ENCODE data around the gene EPHB1.

The EPHB1 gene

DNA sequence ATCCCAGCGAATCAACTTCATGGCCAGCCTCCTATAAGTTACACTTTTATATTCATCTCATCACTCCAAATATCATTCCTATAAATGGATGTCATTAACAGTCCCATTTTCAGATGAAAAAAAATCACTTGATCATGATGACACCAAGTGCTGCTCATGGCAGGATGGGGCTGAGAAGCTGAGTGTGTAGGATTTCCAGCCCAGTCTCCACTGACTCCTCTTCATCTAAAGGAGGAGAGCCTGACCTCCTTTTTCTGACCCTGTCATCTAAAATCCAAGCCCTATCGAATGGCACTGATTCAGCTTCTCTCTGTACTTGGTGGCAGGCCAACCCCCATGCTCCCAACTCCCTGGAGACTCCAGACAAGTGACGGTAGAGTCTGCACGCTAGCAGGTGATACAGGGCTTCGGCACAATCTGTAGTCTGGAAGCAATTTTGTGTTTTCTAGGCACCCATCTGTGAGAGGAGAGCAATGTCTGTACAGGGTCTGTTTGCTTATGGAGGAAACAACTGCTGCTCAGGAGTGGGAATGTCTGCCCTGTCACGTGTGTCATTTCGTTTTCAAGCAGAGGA lies 103.2 kb downstream of the EPHB1 start:
- peaks cover 15% of the 10 kb centered on the region for H3K27me3 Mint-ChIP-seq (ENCODE audit: low read depth)
- no peak for DNase-seq (ENCODE audit: low spot score)
- no peaks in the 10 kb centered on the region for H3K9me3 Mint-ChIP-seq
- H3K4me3 Mint-ChIP-seq: no peak overlapping the region
- no peak overlapping the region for H3K27ac Mint-ChIP-seq
- no peaks in the 10 kb centered on the region for H3K4me1 Mint-ChIP-seq (ENCODE audit: low read depth)
- H3K36me3 Mint-ChIP-seq (ENCODE audit: low read depth): no peaks in the 10 kb centered on the region

DNA sequence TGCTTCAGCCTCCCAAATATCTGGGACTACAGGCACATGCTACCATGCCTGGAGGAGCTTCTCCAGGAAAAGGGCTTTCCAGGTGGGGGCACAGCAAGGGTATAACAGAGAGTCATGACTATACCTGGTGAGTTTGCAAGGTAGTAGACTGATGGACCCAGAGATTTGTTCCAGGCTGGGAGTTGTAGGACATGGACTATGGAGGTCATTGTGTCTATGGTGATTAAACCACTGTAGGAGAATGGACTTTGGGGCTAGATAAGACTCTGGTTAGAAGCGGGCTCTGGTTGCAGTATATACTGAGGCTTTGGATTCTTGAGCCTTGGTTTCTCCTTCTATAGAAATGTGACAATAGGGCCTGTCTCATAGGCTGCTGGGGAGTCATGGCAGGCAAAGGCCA lies 104.7 kb downstream of the EPHB1 start:
- no peaks in the 10 kb centered on the region for H3K36me3 Mint-ChIP-seq (ENCODE audit: low read depth)
- no peak for DNase-seq (ENCODE audit: low spot score)
- no peak overlapping the region for H3K27ac Mint-ChIP-seq
- H3K9me3 Mint-ChIP-seq: no peaks in the 10 kb centered on the region
- no peak overlapping the region for H3K4me3 Mint-ChIP-seq
- H3K4me1 Mint-ChIP-seq (ENCODE audit: low read depth): peaks cover 8% of the 10 kb centered on the region
- peaks cover 19% of the 10 kb centered on the region for H3K27me3 Mint-ChIP-seq (ENCODE audit: low read depth)

DNA sequence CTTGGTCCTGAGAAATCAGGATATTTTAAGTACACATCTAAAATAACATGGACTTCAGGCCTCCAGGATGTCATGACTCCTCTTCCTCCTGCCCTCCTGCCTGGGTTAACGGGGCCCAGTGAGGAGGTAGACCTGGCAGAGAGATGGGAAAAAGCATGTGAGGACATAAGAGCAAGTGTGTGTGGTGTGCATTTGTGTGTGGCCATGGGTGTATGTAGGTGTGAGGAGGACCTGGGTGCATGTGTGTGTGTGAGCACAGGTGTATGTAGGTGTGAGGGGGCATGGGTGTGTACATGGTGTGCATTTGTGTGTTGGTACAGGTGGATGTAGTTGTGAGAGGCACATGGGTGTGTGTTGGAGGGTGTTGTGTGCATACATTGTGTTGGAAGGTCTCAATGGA lies 105.4 kb downstream of the EPHB1 start:
- Mint-ChIP-seq H3K27ac (no peak overlapping the region), H3K4me3 (no peak overlapping the region), H3K36me3 (ENCODE audit: low read depth) (no peaks in the 10 kb centered on the region), H3K9me3 (no peaks in the 10 kb centered on the region), H3K4me1 (ENCODE audit: low read depth) (peaks cover 8% of the 10 kb centered on the region), H3K27me3 (ENCODE audit: low read depth) (peaks cover 18% of the 10 kb centered on the region)
- DNase-seq (ENCODE audit: low spot score): no peak

DNA sequence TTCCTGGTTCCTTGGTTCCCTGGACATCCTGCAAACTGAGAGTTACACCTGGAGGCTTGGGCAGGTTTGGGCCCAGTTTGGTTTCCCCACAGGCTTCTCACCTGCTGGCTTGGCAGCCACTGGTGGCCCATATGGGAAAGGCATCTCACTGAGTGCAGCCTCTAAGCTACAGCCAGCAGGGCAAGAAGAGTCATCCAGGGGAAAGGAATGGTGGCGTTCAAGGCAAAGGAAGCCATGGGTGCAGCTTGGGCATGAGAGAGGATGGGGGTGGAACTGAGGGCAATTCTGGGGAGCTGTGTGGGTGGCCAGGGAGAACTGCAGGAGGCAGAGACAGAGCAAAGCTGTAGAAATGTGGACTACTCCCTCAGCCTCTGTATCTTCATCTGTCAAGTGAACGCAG lies 106.4 kb downstream of the EPHB1 start:
- Mint-ChIP-seq H3K36me3 (ENCODE audit: low read depth) (no peaks in the 10 kb centered on the region), H3K9me3 (no peaks in the 10 kb centered on the region), H3K4me1 (ENCODE audit: low read depth) (peaks cover 8% of the 10 kb centered on the region), H3K27ac (no peak overlapping the region), H3K4me3 (no peak overlapping the region), H3K27me3 (ENCODE audit: low read depth) (peaks cover 18% of the 10 kb centered on the region)
- DNase-seq (ENCODE audit: low spot score): no peak

DNA sequence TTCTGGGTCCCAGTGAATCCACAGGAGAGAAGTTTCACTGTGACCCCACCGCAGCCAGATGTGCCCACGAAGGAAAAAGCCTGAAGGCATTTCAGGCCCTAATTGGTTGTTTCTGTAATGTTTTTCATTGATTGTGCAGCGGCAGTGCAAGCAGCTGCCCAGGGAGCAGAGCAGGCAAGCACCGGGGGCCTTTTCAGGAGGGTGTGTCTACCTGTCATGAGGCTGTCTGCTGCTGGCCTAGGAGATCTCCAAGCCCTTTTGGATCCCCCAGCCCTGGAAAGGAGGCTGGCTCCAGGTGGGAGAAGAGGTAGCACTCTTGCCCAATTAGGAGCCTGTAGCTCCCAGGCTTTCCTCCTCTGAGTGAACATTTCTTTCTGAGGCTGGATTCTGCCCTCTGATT lies 108.8 kb downstream of the EPHB1 start:
- Mint-ChIP-seq H3K27ac (no peak overlapping the region), H3K4me1 (ENCODE audit: low read depth) (peaks cover 8% of the 10 kb centered on the region), H3K36me3 (ENCODE audit: low read depth) (no peaks in the 10 kb centered on the region), H3K9me3 (no peaks in the 10 kb centered on the region), H3K27me3 (ENCODE audit: low read depth) (peaks cover 18% of the 10 kb centered on the region), H3K4me3 (no peak overlapping the region)
- no peak for DNase-seq (ENCODE audit: low spot score)

DNA sequence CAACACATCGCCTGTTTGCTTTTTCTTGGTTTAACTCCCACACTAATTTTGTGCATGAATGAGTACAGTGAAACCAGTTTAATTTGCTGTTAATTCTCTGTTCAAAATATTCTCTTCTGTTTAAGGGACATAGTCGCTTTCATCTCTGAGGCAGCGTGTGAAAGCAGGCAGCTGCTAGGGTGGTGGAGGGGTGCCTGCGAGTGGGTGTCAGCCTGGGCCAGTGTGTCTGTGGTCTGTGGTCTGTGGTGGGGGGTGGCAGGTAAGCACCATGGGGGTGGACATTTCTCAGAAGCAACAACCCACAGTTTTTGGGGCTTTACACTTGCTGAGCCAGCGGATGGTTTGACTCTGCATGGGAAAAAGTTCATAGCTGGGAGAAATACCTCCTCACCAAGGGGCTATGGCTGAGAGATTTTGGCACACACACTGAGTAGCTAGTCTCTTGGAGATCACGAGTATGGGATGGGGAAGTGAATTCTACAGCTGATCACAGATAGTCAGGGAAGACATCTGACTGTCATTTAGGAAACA lies 109.2 kb downstream of the EPHB1 start:
- Mint-ChIP-seq H3K27me3 (ENCODE audit: low read depth) (peaks cover 18% of the 10 kb centered on the region), H3K36me3 (ENCODE audit: low read depth) (no peaks in the 10 kb centered on the region), H3K9me3 (no peaks in the 10 kb centered on the region), H3K4me1 (ENCODE audit: low read depth) (peaks cover 8% of the 10 kb centered on the region), H3K27ac (peak overlapping the region; percentile 8), H3K4me3 (peak overlapping the region; percentile 30)
- peak; percentile 65 for DNase-seq (ENCODE audit: low spot score)

DNA sequence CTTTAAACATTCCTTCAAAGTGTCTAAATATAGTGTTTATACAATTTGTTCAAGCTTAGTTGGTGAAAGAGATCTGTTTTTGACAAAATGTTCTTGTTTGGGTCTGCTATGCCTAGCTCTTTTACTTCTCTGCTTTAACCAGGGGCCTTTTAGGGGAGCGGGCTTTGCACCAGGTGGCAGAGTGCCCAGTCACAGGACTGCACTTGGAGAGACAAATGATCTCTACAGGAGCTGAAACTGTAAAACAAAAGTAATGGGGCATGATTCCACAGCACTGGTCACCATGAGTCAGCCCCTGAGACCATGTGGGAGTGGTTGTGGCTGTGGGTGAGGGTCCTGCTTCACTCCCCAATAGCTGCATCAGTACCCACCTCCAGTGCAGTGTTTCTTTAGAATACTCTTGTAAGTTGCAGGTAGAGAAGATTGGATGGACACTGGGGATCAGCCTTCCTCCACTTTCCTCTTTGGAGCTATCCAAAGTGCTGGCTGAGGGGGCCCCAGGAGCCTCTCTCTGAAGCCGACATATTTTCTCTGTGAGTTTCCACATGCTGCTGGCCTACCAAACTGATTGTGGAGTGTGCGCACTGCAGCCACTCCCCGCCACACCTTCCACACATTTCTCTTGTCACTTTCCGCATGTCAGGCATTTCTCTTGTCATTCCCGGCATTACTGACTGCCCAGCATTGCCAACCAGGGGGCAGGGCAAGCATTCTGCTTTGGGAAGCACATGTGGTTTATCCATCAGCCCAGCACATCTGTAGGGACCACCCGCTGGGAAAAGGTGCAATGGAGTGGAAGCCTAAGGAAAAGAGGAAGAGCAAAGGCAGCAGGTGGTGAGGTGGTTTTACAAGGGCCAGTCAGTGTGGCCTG lies 110.0 kb downstream of the EPHB1 start:
- H3K9me3 Mint-ChIP-seq: no peaks in the 10 kb centered on the region
- H3K4me3 Mint-ChIP-seq: no peak overlapping the region

DNA sequence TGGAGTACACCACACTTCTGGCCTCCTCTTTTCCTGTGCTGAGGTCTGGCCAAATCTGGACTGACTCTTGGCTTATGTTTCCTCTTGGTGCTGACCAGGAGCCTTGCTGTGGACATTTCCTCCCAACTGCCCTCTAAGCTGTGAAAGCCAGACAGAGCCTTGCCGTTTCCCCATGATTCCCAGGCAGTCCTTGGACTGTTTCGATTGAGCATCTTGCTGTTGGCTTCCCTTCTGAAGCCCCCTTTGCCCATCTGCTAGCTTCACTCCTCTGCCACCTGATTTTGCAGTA lies 110.5 kb downstream of the EPHB1 start:
- Mint-ChIP-seq H3K9me3 (no peaks in the 10 kb centered on the region), H3K27ac (no peak overlapping the region), H3K27me3 (ENCODE audit: low read depth) (peaks cover 13% of the 10 kb centered on the region), H3K4me3 (no peak overlapping the region), H3K4me1 (ENCODE audit: low read depth) (peaks cover 8% of the 10 kb centered on the region), H3K36me3 (ENCODE audit: low read depth) (no peaks in the 10 kb centered on the region)
- no peak for DNase-seq (ENCODE audit: low spot score)

More for the DNA sequence above, 110.0 kb downstream of the EPHB1 start:
- H3K27ac Mint-ChIP-seq: no peak overlapping the region
- DNase-seq (ENCODE audit: low spot score): no peak
- H3K36me3 Mint-ChIP-seq (ENCODE audit: low read depth): no peaks in the 10 kb centered on the region
- peaks cover 8% of the 10 kb centered on the region for H3K4me1 Mint-ChIP-seq (ENCODE audit: low read depth)
- H3K27me3 Mint-ChIP-seq (ENCODE audit: low read depth): peaks cover 16% of the 10 kb centered on the region

DNA sequence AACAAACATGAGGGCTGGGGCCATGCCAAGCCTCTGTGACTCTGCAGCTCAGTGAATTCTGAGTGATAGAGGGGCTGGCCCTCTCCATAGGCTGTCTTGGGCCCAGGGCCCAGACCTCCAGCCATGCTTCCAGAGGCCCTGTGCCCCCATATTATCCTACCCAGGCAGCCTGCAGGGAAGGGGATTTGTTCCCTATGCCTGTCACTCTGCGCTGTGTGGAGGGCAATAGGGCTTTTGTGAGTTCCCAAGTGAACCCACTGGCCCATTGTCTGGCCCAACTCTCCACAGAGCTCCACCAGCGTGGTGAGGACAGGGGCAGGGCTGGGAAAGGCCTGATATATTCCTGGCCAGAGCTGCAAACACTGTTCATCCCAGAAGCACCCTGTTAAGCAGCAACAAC lies 113.2 kb downstream of the EPHB1 start:
- Mint-ChIP-seq H3K4me3 (no peak overlapping the region), H3K9me3 (no peaks in the 10 kb centered on the region), H3K27ac (no peak overlapping the region), H3K27me3 (ENCODE audit: low read depth) (peaks cover 5% of the 10 kb centered on the region), H3K4me1 (ENCODE audit: low read depth) (peaks cover 8% of the 10 kb centered on the region), H3K36me3 (ENCODE audit: low read depth) (no peaks in the 10 kb centered on the region)
- DNase-seq (ENCODE audit: low spot score): no peak

DNA sequence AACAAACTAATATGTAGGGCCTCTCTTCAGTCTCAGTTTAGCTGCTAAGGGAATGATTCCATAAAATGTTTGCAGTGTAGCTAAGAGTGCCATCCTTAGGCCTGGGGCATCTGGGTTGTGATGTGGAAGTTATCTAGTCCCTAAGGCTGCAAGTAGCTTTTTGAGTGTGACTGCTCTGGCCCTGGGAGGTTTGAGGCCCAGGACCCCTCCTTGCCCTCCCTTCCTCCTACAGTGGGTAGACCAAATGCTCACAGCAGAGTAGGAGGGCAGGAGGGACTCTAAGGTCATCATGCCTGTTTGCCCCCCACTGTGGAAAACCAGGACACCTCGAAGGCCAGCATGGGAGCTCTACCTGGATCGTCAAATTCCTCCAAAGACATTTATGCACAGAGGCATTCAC lies 115.0 kb downstream of the EPHB1 start:
- Mint-ChIP-seq H3K9me3 (no peaks in the 10 kb centered on the region), H3K4me1 (ENCODE audit: low read depth) (no peaks in the 10 kb centered on the region), H3K36me3 (ENCODE audit: low read depth) (no peaks in the 10 kb centered on the region), H3K27me3 (ENCODE audit: low read depth) (no peaks in the 10 kb centered on the region), H3K4me3 (no peak overlapping the region), H3K27ac (no peak overlapping the region)
- DNase-seq (ENCODE audit: low spot score): no peak

DNA sequence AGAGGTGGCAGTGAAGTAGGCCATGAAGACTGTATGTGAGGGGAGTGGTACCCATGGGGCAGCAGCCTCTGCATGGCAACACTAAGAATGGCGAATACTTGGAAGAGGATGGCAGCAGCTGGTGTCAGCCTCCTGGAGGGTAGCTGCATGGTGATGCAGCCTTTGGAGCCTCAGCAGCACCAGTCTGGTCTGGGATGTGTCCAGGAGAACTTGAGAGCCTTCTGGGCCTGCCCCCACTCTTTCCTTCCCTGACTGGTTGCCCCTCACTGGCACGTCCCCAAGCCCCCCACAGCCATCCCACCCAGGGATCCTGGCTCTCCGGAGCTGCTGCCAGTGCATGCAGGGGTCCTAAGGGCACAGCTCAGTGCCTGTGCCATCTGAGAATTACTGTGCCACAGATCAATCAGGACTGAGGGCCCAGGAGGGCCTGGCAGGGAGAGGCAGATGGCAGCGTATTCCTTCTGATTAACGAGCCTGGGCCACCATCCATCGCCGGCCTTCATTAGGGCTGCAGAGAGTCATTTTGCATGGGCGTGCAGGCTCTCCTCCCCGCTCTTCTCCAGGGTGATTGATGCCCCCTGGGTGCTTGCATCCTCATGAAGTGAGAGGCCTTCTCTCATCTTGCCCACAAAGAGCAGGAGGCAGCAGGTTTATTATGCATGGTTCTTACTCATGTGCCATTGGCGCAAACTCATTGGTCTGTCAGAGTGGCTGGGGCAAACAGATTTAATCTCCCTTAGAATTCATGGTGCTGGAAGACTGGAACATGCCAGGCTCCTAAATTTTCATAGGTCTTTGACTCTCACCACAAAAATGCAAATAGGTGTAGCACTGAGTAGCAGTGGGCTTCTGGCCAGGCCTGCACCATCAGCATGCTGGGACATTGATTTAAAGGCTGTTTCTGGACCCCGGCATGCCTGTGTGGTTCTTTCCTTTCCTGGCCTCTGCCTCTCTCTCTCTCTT lies 116.8 kb downstream of the EPHB1 start:
- DNase-seq (ENCODE audit: low spot score): no peak

DNA sequence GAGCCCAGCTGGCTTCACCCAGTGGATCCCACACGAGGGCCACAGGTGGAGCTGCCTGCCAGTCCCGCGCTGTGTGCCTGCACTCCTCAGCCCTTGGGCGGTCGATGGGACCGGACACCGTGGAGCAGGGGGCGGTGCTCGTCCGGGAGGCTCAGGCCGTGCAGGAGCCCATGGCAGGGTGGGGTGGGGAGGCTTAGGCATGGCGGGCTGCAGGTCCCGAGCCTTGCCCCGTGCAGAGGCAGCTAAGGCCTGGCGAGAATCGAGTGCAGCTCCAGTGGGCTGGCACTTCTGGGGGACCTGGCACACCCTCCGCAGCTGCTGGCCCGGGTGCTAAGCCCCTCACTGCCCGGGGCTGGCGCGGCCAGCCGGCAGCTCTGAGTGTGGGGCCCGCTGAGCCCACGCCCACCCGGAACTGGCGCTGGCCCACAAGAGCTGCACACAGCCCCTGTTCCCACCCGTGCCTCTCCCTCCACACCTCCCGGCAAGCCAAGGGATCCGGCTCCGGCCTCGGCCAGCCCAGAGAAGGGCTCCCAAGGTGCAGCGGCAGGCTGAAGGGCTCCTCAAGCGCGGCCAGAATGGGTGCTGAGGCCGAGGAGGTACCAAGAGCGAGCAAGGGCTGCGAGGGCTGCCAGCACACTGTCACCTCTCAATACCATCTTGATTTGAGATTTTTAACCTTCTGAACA lies 121.4 kb downstream of the EPHB1 start:
- no peak overlapping the region for H3K27ac Mint-ChIP-seq
- H3K27me3 Mint-ChIP-seq (ENCODE audit: low read depth): no peaks in the 10 kb centered on the region
- H3K9me3 Mint-ChIP-seq: no peaks in the 10 kb centered on the region
- H3K4me1 Mint-ChIP-seq (ENCODE audit: low read depth): peaks cover 4% of the 10 kb centered on the region
- no peaks in the 10 kb centered on the region for H3K36me3 Mint-ChIP-seq (ENCODE audit: low read depth)
- no peak for DNase-seq (ENCODE audit: low spot score)
- no peak overlapping the region for H3K4me3 Mint-ChIP-seq

More for the DNA sequence above, 116.8 kb downstream of the EPHB1 start:
- Mint-ChIP-seq H3K27me3 (ENCODE audit: low read depth) (no peaks in the 10 kb centered on the region), H3K4me1 (ENCODE audit: low read depth) (no peaks in the 10 kb centered on the region), H3K36me3 (ENCODE audit: low read depth) (no peaks in the 10 kb centered on the region), H3K4me3 (no peak overlapping the region), H3K27ac (no peak overlapping the region), H3K9me3 (no peaks in the 10 kb centered on the region)

DNA sequence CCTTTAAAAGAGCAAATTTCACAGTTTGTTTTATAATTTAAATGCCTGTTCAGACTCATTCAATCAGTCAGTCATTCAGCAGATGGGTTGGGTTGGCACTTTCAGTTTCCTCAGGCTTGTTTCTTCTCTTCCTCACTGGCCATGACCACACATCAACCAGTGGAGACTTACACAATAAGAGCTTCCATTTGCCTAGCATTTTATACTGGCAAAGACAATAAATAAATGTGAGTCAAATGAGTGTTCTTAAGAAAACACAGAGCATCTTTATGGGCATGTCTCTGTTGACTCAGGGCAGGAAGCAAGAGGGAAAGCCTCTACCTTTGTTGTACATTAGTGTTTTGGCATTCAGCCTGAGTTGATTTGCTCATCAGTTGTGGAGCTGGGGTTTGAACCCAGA lies 122.6 kb downstream of the EPHB1 start:
- Mint-ChIP-seq H3K4me1 (ENCODE audit: low read depth) (peaks cover 4% of the 10 kb centered on the region), H3K27ac (no peak overlapping the region), H3K27me3 (ENCODE audit: low read depth) (no peaks in the 10 kb centered on the region)

More for the DNA sequence above, 122.6 kb downstream of the EPHB1 start:
- no peak overlapping the region for H3K4me3 Mint-ChIP-seq
- H3K9me3 Mint-ChIP-seq: no peaks in the 10 kb centered on the region
- DNase-seq (ENCODE audit: low spot score): no peak
- H3K36me3 Mint-ChIP-seq (ENCODE audit: low read depth): no peaks in the 10 kb centered on the region

Measured in T-helper 2 cell treated with Interferon-gamma antibody and Interleukin-4, amounts not matched to agents 5 μg/mL and 100 μg/mL, for 36 hours (primary cell).